ENCODE results near the gene RUSC2.

- TF ChIP-seq EZH2 (IDR thresholded peaks at IDR 0.05; ENCODE audit: borderline replicate concordance, insufficient read depth, low read length, poor library complexity, severe bottlenecking) (no peak), MXI1 (conservative IDR thresholded peaks at IDR 0.05; ENCODE audit: poor library complexity, severe bottlenecking) (no peak), EP300 (conservative IDR thresholded peaks at IDR 0.05; ENCODE audit: poor library complexity, severe bottlenecking) (no peak), TAF1 (IDR thresholded peaks at IDR 0.05; ENCODE audit: low read depth) (no peak), POLR2AphosphoS5 (IDR thresholded peaks at IDR 0.05) (no peak), SMC3 (conservative IDR thresholded peaks at IDR 0.05; ENCODE audit: poor library complexity) (no peak)
- TF ChIP-seq, protein P1, sequence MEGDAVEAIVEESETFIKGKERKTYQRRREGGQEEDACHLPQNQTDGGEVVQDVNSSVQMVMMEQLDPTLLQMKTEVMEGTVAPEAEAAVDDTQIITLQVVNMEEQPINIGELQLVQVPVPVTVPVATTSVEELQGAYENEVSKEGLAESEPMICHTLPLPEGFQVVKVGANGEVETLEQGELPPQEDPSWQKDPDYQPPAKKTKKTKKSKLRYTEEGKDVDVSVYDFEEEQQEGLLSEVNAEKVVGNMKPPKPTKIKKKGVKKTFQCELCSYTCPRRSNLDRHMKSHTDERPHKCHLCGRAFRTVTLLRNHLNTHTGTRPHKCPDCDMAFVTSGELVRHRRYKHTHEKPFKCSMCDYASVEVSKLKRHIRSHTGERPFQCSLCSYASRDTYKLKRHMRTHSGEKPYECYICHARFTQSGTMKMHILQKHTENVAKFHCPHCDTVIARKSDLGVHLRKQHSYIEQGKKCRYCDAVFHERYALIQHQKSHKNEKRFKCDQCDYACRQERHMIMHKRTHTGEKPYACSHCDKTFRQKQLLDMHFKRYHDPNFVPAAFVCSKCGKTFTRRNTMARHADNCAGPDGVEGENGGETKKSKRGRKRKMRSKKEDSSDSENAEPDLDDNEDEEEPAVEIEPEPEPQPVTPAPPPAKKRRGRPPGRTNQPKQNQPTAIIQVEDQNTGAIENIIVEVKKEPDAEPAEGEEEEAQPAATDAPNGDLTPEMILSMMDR (IDR thresholded peaks at IDR 0.05; ENCODE audit: poor library complexity, severe bottlenecking) = no peak
- TF ChIP-seq, protein P2, sequence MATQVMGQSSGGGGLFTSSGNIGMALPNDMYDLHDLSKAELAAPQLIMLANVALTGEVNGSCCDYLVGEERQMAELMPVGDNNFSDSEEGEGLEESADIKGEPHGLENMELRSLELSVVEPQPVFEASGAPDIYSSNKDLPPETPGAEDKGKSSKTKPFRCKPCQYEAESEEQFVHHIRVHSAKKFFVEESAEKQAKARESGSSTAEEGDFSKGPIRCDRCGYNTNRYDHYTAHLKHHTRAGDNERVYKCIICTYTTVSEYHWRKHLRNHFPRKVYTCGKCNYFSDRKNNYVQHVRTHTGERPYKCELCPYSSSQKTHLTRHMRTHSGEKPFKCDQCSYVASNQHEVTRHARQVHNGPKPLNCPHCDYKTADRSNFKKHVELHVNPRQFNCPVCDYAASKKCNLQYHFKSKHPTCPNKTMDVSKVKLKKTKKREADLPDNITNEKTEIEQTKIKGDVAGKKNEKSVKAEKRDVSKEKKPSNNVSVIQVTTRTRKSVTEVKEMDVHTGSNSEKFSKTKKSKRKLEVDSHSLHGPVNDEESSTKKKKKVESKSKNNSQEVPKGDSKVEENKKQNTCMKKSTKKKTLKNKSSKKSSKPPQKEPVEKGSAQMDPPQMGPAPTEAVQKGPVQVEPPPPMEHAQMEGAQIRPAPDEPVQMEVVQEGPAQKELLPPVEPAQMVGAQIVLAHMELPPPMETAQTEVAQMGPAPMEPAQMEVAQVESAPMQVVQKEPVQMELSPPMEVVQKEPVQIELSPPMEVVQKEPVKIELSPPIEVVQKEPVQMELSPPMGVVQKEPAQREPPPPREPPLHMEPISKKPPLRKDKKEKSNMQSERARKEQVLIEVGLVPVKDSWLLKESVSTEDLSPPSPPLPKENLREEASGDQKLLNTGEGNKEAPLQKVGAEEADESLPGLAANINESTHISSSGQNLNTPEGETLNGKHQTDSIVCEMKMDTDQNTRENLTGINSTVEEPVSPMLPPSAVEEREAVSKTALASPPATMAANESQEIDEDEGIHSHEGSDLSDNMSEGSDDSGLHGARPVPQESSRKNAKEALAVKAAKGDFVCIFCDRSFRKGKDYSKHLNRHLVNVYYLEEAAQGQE (IDR thresholded peaks at IDR 0.05; ENCODE audit: borderline replicate concordance) = no peak
Observed at GRCh38 chr9:35470340-35470739, 19.6 kb upstream of the RUSC2 start.

Data from neural cell (in vitro differentiated cells).